ENCODE measurements around the gene OR9G4.

DNA sequence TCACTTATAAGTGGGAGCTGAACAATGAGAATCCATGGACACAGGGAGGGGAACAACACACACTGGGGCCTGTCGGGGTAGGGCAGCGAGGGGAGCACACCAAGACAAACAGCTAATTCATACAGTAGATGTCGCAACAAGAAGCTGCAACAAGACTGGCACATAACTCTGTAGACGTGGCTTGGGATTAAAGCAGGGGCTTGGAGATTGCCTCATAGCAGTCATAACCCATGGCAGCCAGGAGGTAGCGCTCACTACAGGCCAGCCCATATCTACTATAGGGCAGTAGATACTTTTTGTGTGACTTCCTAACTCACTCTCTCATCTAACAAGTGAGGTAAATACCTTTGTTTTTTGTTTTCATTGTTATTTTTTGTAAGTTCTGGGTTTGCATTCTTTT lies 1.7 kb upstream of the OR9G4 start:
- TF ChIP-seq RAD21 (IDR thresholded peaks at IDR 0.05; ENCODE audit: low read length) (no peak), RFX5 (IDR thresholded peaks at IDR 0.05; ENCODE audit: low read length) (no peak), FOSL2 (IDR thresholded peaks at IDR 0.05; ENCODE audit: borderline replicate concordance, low read depth) (no peak), FOXM1 (IDR thresholded peaks at IDR 0.05; ENCODE audit: low read depth) (no peak), EZH2phosphoT487 (IDR thresholded peaks at IDR 0.05; ENCODE audit: borderline replicate concordance, low read depth) (no peak)
- TF ChIP-seq, protein P1, sequence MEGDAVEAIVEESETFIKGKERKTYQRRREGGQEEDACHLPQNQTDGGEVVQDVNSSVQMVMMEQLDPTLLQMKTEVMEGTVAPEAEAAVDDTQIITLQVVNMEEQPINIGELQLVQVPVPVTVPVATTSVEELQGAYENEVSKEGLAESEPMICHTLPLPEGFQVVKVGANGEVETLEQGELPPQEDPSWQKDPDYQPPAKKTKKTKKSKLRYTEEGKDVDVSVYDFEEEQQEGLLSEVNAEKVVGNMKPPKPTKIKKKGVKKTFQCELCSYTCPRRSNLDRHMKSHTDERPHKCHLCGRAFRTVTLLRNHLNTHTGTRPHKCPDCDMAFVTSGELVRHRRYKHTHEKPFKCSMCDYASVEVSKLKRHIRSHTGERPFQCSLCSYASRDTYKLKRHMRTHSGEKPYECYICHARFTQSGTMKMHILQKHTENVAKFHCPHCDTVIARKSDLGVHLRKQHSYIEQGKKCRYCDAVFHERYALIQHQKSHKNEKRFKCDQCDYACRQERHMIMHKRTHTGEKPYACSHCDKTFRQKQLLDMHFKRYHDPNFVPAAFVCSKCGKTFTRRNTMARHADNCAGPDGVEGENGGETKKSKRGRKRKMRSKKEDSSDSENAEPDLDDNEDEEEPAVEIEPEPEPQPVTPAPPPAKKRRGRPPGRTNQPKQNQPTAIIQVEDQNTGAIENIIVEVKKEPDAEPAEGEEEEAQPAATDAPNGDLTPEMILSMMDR (IDR thresholded peaks at IDR 0.05), result peak; percentile 20; the same call in 1 of the 2 replicates
- TF ChIP-seq, protein P2, sequence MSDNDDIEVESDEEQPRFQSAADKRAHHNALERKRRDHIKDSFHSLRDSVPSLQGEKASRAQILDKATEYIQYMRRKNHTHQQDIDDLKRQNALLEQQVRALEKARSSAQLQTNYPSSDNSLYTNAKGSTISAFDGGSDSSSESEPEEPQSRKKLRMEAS (IDR thresholded peaks at IDR 0.05; ENCODE audit: low read depth), result no peak

Data from SK-N-SH (cell line).